H9 (cell line): ENCODE data around the gene FBRSL1. TPM values are rescaled to one million over a fixed set of nuclear protein-coding genes. Genes with fewer than 3 reads are reported as not detected.

Source experiments
- DNase-seq: peaks from one replicate; pipeline ENCODE4 v3.0.0-alpha.2; 2017
- H2AFZ ChIP-seq: one replicate; pipeline ENCODE4 v1.6.1; 2013; ENCODE audit warnings: mild to moderate bottlenecking, low read length, control low read depth, moderate library complexity
- H2AK5ac ChIP-seq: 2 replicates; pipeline ENCODE4 v1.6.1; 2013; ENCODE audit warnings: low read length, control low read depth, mixed read lengths; ENCODE audit not compliant: insufficient read length
- H2BK120ac ChIP-seq: one replicate; pipeline ENCODE4 v1.6.1; 2013; ENCODE audit warnings: low read depth, mild to moderate bottlenecking, low read length, control low read depth, inconsistent platforms; ENCODE audit not compliant: poor library complexity, severe bottlenecking
- H2BK12ac ChIP-seq: 2 replicates; pipeline ENCODE4 v1.6.1; 2013; ENCODE audit warnings: low read length, control low read depth, mixed read lengths, low read depth; ENCODE audit not compliant: insufficient read length
- H2BK15ac ChIP-seq: 2 replicates; pipeline ENCODE4 v1.6.1; 2013; ENCODE audit warnings: low read depth, low read length, control low read depth
- H2BK20ac ChIP-seq: one replicate; pipeline ENCODE4 v1.6.1; 2013; ENCODE audit warnings: low read depth, mild to moderate bottlenecking, low read length, control low read depth, inconsistent platforms; ENCODE audit not compliant: poor library complexity, severe bottlenecking
- H2BK5ac ChIP-seq: 2 replicates; pipeline ENCODE4 v1.6.1; 2013; ENCODE audit warnings: low read length, control low read depth, mixed read lengths; ENCODE audit not compliant: insufficient read length
- H3K14ac ChIP-seq: 2 replicates; pipeline ENCODE4 v1.6.1; 2013; ENCODE audit warnings: low read length, control low read depth; ENCODE audit not compliant: insufficient read depth
- H3K18ac ChIP-seq: 2 replicates; pipeline ENCODE4 v1.6.1; 2013; ENCODE audit warnings: low read depth, mild to moderate bottlenecking, mixed read lengths, low read length, control low read depth; ENCODE audit not compliant: insufficient read length
- H3K23ac ChIP-seq: 2 replicates; pipeline ENCODE4 v1.6.1; 2013; ENCODE audit warnings: low read length, control low read depth, mixed read lengths, low read depth; ENCODE audit not compliant: insufficient read length
- H3K23me2 ChIP-seq: 2 replicates; pipeline ENCODE4 v1.6.1; 2013; ENCODE audit warnings: low read depth, mild to moderate bottlenecking, mixed read lengths, low read length, control low read depth; ENCODE audit not compliant: insufficient read length, poor library complexity, severe bottlenecking
- H3K27ac ChIP-seq: 2 replicates; pipeline ENCODE4 v1.5.1; 2013; ENCODE audit warnings: low read length, control low read depth, mixed read lengths, low read depth; ENCODE audit not compliant: insufficient read length
- H3K27me3 ChIP-seq: 2 replicates; pipeline ENCODE4 v1.6.1; 2013; ENCODE audit warnings: low read length, control low read depth, inconsistent platforms; ENCODE audit not compliant: insufficient read depth
- H3K4ac ChIP-seq: 2 replicates; pipeline ENCODE4 v1.6.1; 2013; ENCODE audit warnings: low read depth, mild to moderate bottlenecking, control low read depth, inconsistent platforms, low read length, moderate library complexity
- H3K4me1 ChIP-seq: 2 replicates; pipeline ENCODE4 v1.6.1; 2013; ENCODE audit warnings: low read length, control low read depth, inconsistent platforms; ENCODE audit not compliant: insufficient read depth
- H3K4me2 ChIP-seq: 2 replicates; pipeline ENCODE4 v1.6.1; 2013; ENCODE audit warnings: low read length, control low read depth, mixed read lengths; ENCODE audit not compliant: insufficient read length, insufficient read depth
- H3K56ac ChIP-seq: 2 replicates; pipeline ENCODE4 v1.6.1; 2013; ENCODE audit warnings: low read depth, mild to moderate bottlenecking, mixed read lengths, low read length, control low read depth; ENCODE audit not compliant: insufficient read length
- H3K79me1 ChIP-seq: 2 replicates; pipeline ENCODE4 v1.6.1; 2013; ENCODE audit warnings: low read depth, mild to moderate bottlenecking, moderate library complexity, low read length, control low read depth, inconsistent platforms; ENCODE audit not compliant: insufficient read depth, poor library complexity, severe bottlenecking
- H3K79me2 ChIP-seq: 2 replicates; pipeline ENCODE4 v1.6.1; 2013; ENCODE audit warnings: low read length, control low read depth, inconsistent platforms; ENCODE audit not compliant: insufficient read depth
- H3K9ac ChIP-seq: 2 replicates; pipeline ENCODE4 v1.6.1; 2013; ENCODE audit warnings: low read length, control low read depth, mixed read lengths; ENCODE audit not compliant: insufficient read length; ENCODE audit errors: extremely low read depth
- H3K9me3 ChIP-seq: one replicate; pipeline ENCODE4 v1.6.1; 2013; ENCODE audit warnings: low read depth, low read length, inconsistent platforms; ENCODE audit not compliant: control insufficient read depth
- H3T11ph ChIP-seq: one replicate; pipeline ENCODE4 v1.6.1; 2013; ENCODE audit warnings: mild to moderate bottlenecking, low read length, control low read depth, inconsistent platforms
- H4K20me1 ChIP-seq: one replicate; pipeline ENCODE4 v1.6.1; 2013; ENCODE audit not compliant: control insufficient read depth, insufficient read length, insufficient read depth
- H4K5ac ChIP-seq: 2 replicates; pipeline ENCODE4 v1.6.1; 2013; ENCODE audit warnings: low read depth, mild to moderate bottlenecking, mixed read lengths, low read length, control low read depth; ENCODE audit not compliant: insufficient read length
- H4K8ac ChIP-seq: replicated peaks from 2 replicates; pipeline ENCODE4 v1.6.1; 2013; ENCODE audit warnings: low read length, control low read depth, mixed read lengths, low read depth; ENCODE audit not compliant: insufficient read length
- H4K91ac ChIP-seq: 2 replicates; pipeline ENCODE4 v1.6.1; 2013; ENCODE audit warnings: low read depth, mild to moderate bottlenecking, moderate library complexity, mixed read lengths, low read length, control low read depth; ENCODE audit not compliant: insufficient read length
- H3K27ac Mint-ChIP-seq, 3 experiments: 2 replicates in 2 of 3; 3 replicates in 1 of 3; pipeline ENCODE4 v1.8.0; 2020 to 2021; ENCODE audit warnings: mixed read lengths in 3 of 3, mild to moderate bottlenecking in 1 of 3, moderate library complexity in 1 of 3
- H3K27me3 Mint-ChIP-seq: 2 replicates; pipeline ENCODE4 v1.8.0; 2021; ENCODE audit warnings: low read depth, mild to moderate bottlenecking, moderate library complexity, mixed read lengths
- H3K36me3 Mint-ChIP-seq, 3 experiments: 2 replicates in 2 of 3; 3 replicates in 1 of 3; pipeline ENCODE4 v1.8.0; 2020 to 2021; ENCODE audit warnings: low read depth in 3 of 3, mixed read lengths in 3 of 3; ENCODE audit not compliant: insufficient read depth in 1 of 3
- H3K4me1 Mint-ChIP-seq, 2 experiments: 2 replicates each; pipeline ENCODE4 v1.8.0; 2020; ENCODE audit warnings: mixed read lengths in 2 of 2
- H3K4me3 Mint-ChIP-seq, 2 experiments: 2 replicates in 1 of 2; 3 replicates in 1 of 2; pipeline ENCODE4 v1.8.0; 2020 to 2021; ENCODE audit warnings: mild to moderate bottlenecking in 2 of 2, mixed read lengths in 2 of 2, moderate library complexity in 1 of 2
- H3K9me3 Mint-ChIP-seq, 2 experiments: 2 replicates in 1 of 2; 3 replicates in 1 of 2; pipeline ENCODE4 v1.8.0; 2020; ENCODE audit warnings: mild to moderate bottlenecking in 2 of 2, mixed read lengths in 2 of 2, moderate library complexity in 1 of 2
- whole genome bisulfite sequencing: extraction: QIAGEN DNeasy Blood & Tissue Kit; methylation state at CpG from one replicate; pipeline ENCODE4 v1.1.7; 2013; ENCODE audit warnings: missing lambda C conversion rate, low lambda C conversion rate, mixed read lengths; ENCODE audit not compliant: insufficient read length; ENCODE audit errors: extremely low coverage; 5-methylcytosine and 5-hydroxymethylcytosine counted together
- total RNA-seq: library from RNA; stranded (reverse); gene quantifications from 2 replicates; pipeline ENCODE4 v1.2.1, GENCODE V29; 2021
- TF ChIP-seq, protein P1 (sequence below): fragments of 200-600 bp; sonication (generic); conservative IDR thresholded peaks from 3 replicates; pipeline ENCODE4 v1.8.0; 2021; ENCODE audit warnings: antibody characterized with exemption, mild to moderate bottlenecking

Gene FBRSL1
- total RNA-seq, 1 experiment from 2014 or later = 90.8 TPM

DNA sequence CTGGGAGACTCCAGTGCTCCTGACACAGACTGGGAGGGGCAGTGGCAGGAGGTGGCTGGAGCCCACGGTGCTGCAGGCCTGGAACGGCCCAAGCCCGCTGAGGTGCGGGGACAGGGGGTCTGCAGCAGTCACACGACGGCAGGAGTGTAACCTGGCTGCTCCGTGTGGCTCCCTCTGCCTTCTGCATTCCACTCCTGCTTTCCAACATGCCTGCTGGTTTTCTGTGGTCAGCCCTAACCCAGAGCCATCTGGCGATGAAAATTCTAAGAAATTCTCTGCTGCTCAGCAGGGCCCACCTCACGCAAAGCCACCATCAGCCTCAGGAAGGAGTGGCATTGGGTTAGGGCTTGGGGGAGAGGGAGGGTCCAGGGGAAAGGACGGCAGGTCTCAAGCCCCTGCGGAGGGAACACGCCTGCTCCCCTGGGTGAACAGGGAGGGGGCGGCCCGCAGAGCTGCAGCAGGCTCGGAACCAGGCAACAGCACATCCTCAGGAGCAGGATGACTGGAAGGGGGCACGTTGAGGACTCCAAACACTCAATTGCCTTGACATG is 5.0 kb upstream of the FBRSL1 start:
- Mint-ChIP-seq H3K9me3 (no peaks in the 10 kb centered on the region), H3K36me3 (no peaks in the 10 kb centered on the region; a peak in 2 of 7 replicates), H3K27me3 (peaks cover 88% of the 10 kb centered on the region), H3K4me1 (peaks cover 6 to 13% of the 10 kb centered on the region in 2 experiments), H3K27ac (no peak overlapping the region), H3K4me3 (no peak overlapping the region; a peak in 1 of 5 replicates)
- Histone ChIP-seq H3K56ac (no peak overlapping the region), H2BK120ac (no peak overlapping the region), H3K9ac (no peak overlapping the region), H3K9me3 (no peaks in the 10 kb centered on the region), H2AFZ (no peak overlapping the region), H3K23me2 (no peaks in the 10 kb centered on the region), H3K4me2 (no peak overlapping the region), H3K18ac (no peak overlapping the region), H3T11ph (no peak overlapping the region), H4K91ac (no peak overlapping the region), H3K23ac (no peak overlapping the region), H2BK12ac (no peak overlapping the region), H4K8ac (no peak overlapping the region), H3K79me2 (no peaks in the 10 kb centered on the region), H2AK5ac (no peak overlapping the region), H2BK20ac (no peak overlapping the region), H3K27me3 (peaks cover 33% of the 10 kb centered on the region; the same call in 1 of the 2 replicates), H4K20me1 (no peaks in the 10 kb centered on the region), H3K14ac (no peak overlapping the region), H3K4ac (no peak overlapping the region), H3K27ac (no peak overlapping the region), H3K4me1 (no peaks in the 10 kb centered on the region; the same call in 1 of the 2 replicates), H2BK5ac (no peak overlapping the region), H3K79me1 (no peaks in the 10 kb centered on the region), H4K5ac (no peak overlapping the region), H2BK15ac (no peak overlapping the region)
- WGBS = no CpG with 5 or more reads among the region's 16 CpGs
- DNase-seq = no peak
- TF ChIP-seq, protein P1, sequence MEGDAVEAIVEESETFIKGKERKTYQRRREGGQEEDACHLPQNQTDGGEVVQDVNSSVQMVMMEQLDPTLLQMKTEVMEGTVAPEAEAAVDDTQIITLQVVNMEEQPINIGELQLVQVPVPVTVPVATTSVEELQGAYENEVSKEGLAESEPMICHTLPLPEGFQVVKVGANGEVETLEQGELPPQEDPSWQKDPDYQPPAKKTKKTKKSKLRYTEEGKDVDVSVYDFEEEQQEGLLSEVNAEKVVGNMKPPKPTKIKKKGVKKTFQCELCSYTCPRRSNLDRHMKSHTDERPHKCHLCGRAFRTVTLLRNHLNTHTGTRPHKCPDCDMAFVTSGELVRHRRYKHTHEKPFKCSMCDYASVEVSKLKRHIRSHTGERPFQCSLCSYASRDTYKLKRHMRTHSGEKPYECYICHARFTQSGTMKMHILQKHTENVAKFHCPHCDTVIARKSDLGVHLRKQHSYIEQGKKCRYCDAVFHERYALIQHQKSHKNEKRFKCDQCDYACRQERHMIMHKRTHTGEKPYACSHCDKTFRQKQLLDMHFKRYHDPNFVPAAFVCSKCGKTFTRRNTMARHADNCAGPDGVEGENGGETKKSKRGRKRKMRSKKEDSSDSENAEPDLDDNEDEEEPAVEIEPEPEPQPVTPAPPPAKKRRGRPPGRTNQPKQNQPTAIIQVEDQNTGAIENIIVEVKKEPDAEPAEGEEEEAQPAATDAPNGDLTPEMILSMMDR = no peak
